OCI-LY7 (cell line): ENCODE data around the gene CYP4X1. TPM values are rescaled to one million over a fixed set of nuclear protein-coding genes. Genes with fewer than 3 reads are reported as not detected.
"Not testable (repeated sequence)": the region's sequence is repeated elsewhere in the genome, so short reads cannot be mapped to it uniquely, and the experiment has no call there.

Source experiments
- BruUV-seq: library from RNA; stranded (reverse); fragments of 400-500 nt; replicated peaks from 2 replicates; lab custom pipeline; 2021; lab: Mats Ljungman, UMichigan
- CTCF ChIA-PET: fragments of 300-600 bp; sonication (Branson Sonifier 250); formaldehyde crosslinking; loops from one replicate; lab custom pipeline; 2022; ENCODE audit warnings: antibody characterized with exemption; ENCODE audit not compliant: unreplicated experiment; lab: Charles Lee
- POLR2A ChIA-PET: fragments of 300-600 bp; sonication (Branson Sonifier 250); formaldehyde crosslinking; loops from one replicate; lab custom pipeline; 2022; ENCODE audit warnings: antibody characterized with exemption; lab: Charles Lee
- DNase-seq: peaks from one replicate; pipeline ENCODE4 v3.0.0-alpha.2; 2015; ENCODE audit warnings: low spot score
- H2AFZ ChIP-seq: fragments of 200-600 bp; sonication (generic), shearing (Covaris generic); 2 replicates; pipeline ENCODE4 v1.6.1; 2014; ENCODE audit warnings: mild to moderate bottlenecking, antibody characterized with exemption, low read length, moderate library complexity
- H3K27ac ChIP-seq: fragments of 200-600 bp; sonication (generic); 2 replicates; pipeline ENCODE4 v1.5.1; 2014; ENCODE audit warnings: mixed run types, low read depth, mild to moderate bottlenecking, moderate library complexity, low read length, inconsistent platforms; ENCODE audit not compliant: poor library complexity, severe bottlenecking
- H3K36me3 ChIP-seq: fragments of 200-600 bp; sonication (generic); 2 replicates; pipeline ENCODE4 v1.6.1; 2014; ENCODE audit warnings: mild to moderate bottlenecking, antibody characterized with exemption, low read length, moderate library complexity, mixed read lengths; ENCODE audit not compliant: insufficient read depth
- H3K4me1 ChIP-seq: fragments of 200-600 bp; sonication (generic); 2 replicates; pipeline ENCODE4 v1.5.1; 2014; ENCODE audit warnings: mild to moderate bottlenecking, low read length; ENCODE audit not compliant: insufficient read depth, poor library complexity, severe bottlenecking
- H3K4me2 ChIP-seq: fragments of 200-600 bp; sonication (generic); 2 replicates; pipeline ENCODE4 v1.6.1; 2014; ENCODE audit warnings: mild to moderate bottlenecking, low read length
- H3K4me3 ChIP-seq: fragments of 200-600 bp; sonication (generic); 2 replicates; pipeline ENCODE4 v1.5.1; 2014; ENCODE audit warnings: mild to moderate bottlenecking, low read depth, low read length; ENCODE audit not compliant: poor library complexity, severe bottlenecking
- H3K79me2 ChIP-seq: fragments of 200-600 bp; sonication (generic); 2 replicates; pipeline ENCODE4 v1.6.1; 2016; ENCODE audit warnings: low read depth, mild to moderate bottlenecking, low read length, moderate library complexity, mixed read lengths; ENCODE audit not compliant: insufficient read depth
- H3K9me2 ChIP-seq: fragments of 200-600 bp; sonication (generic); 2 replicates; pipeline ENCODE4 v1.6.1; 2016; ENCODE audit warnings: mild to moderate bottlenecking, low read length, mixed read lengths; ENCODE audit not compliant: insufficient read depth
- H3K9me3 ChIP-seq: fragments of 200-600 bp; sonication (generic); 2 replicates; pipeline ENCODE4 v1.6.1; 2014; ENCODE audit warnings: mild to moderate bottlenecking, mixed run types, low read length, mixed read lengths
- H4K20me1 ChIP-seq: fragments of 200-600 bp; sonication (generic); 2 replicates; pipeline ENCODE4 v1.6.1; 2014; ENCODE audit warnings: mild to moderate bottlenecking, antibody characterized with exemption, low read length, moderate library complexity, mixed read lengths; ENCODE audit not compliant: insufficient read depth
- intact Hi-C: fragments of 100-400 bp; cut with micrococcal nuclease; formaldehyde crosslinking; loops from one replicate; pipeline ENCODE4 v1.10.0; 2022; ENCODE audit not compliant: unreplicated experiment
- small RNA-seq: library from RNA; depleted of rRNA; stranded (forward); fragments of <200 nt; gene quantifications from one replicate; pipeline ENCODE3, GENCODE V24; 2014
- total RNA-seq, 2 experiments: library from RNA; depleted of rRNA in 1 of 2; stranded (reverse); fragments of >200 nt in 1 of 2; shearing (Covaris generic) in 1 of 2; gene quantifications; 2 replicates each; pipeline ENCODE4 v1.2.3, GENCODE V29; 2014 to 2022
- TF ChIP-seq, protein P1 (sequence below): fragments of 200-600 bp; sonication (generic); conservative IDR thresholded peaks from 2 replicates; pipeline ENCODE4 v1.5.1; 2014; ENCODE audit warnings: mild to moderate bottlenecking, antibody characterized with exemption, low read length, moderate library complexity, mixed read lengths

CYP4X1 gene
- total RNA-seq, 2 experiments from 2014 or later: not detected

GRCh38 chr1:47069509-47069908, 46.0 kb downstream of the CYP4X1 start:
- H3K79me2 ChIP-seq, H3K27ac ChIP-seq, POLR2A ChIA-PET, H4K20me1 ChIP-seq, H2AFZ ChIP-seq, H3K9me3 ChIP-seq, H3K9me2 ChIP-seq, H3K4me1 ChIP-seq, CTCF ChIA-PET, H3K4me2 ChIP-seq, intact Hi-C loops, DNase-seq, H3K4me3 ChIP-seq, H3K36me3 ChIP-seq, BruUV-seq: not testable (repeated sequence)

- POLR2A ChIA-PET, H3K4me3 ChIP-seq, H3K27ac ChIP-seq, intact Hi-C loops, H3K4me1 ChIP-seq, H3K9me3 ChIP-seq, CTCF ChIA-PET, H3K36me3 ChIP-seq, H3K79me2 ChIP-seq, BruUV-seq, H2AFZ ChIP-seq, H3K9me2 ChIP-seq, H3K4me2 ChIP-seq, H4K20me1 ChIP-seq: not testable (repeated sequence)
- TF ChIP-seq, protein P1, sequence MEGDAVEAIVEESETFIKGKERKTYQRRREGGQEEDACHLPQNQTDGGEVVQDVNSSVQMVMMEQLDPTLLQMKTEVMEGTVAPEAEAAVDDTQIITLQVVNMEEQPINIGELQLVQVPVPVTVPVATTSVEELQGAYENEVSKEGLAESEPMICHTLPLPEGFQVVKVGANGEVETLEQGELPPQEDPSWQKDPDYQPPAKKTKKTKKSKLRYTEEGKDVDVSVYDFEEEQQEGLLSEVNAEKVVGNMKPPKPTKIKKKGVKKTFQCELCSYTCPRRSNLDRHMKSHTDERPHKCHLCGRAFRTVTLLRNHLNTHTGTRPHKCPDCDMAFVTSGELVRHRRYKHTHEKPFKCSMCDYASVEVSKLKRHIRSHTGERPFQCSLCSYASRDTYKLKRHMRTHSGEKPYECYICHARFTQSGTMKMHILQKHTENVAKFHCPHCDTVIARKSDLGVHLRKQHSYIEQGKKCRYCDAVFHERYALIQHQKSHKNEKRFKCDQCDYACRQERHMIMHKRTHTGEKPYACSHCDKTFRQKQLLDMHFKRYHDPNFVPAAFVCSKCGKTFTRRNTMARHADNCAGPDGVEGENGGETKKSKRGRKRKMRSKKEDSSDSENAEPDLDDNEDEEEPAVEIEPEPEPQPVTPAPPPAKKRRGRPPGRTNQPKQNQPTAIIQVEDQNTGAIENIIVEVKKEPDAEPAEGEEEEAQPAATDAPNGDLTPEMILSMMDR: peak; percentile 68
- DNase-seq: peak; percentile 44
Observed at GRCh38 chr1:47089356-47089755, 65.9 kb downstream of the CYP4X1 start.

- H3K27ac ChIP-seq, H3K4me3 ChIP-seq, H2AFZ ChIP-seq, H3K79me2 ChIP-seq, H3K4me2 ChIP-seq, H3K9me2 ChIP-seq, DNase-seq, H3K36me3 ChIP-seq, CTCF ChIA-PET, intact Hi-C loops, H3K4me1 ChIP-seq, H4K20me1 ChIP-seq, POLR2A ChIA-PET, BruUV-seq, H3K9me3 ChIP-seq: not testable (repeated sequence)
- TF ChIP-seq, protein P1: peak; percentile 66
Observed at GRCh38 chr1:47091476-47091875, 68.0 kb downstream of the CYP4X1 start.

Small RNA genes lying within 50 kb of the gene (small RNA-seq; reads per million reads assigned to genes)
- not detected for gene CYP4A27P
- not detected for gene CYP4A43P
- gene CYP4A44P: not detected

Other genes starting within 250 kb of the CYP4X1 start
- not detected in 2 replicates for gene CYP4B1, start 224.6 kb upstream of the CYP4X1 start, total RNA-seq (2014; rRNA removed; shearing (Covaris generic))
- not detected in 2 replicates for gene CYP4B1, start 224.6 kb upstream of the CYP4X1 start, total RNA-seq (2022)
- gene CYP4A11, start 82.2 kb upstream of the CYP4X1 start, total RNA-seq (2014; rRNA removed; shearing (Covaris generic)): 0.13 TPM in 1 of 2 replicates, not detected in the other
- not detected in 2 replicates for gene CYP4A11, start 82.2 kb upstream of the CYP4X1 start, total RNA-seq (2022)
- gene CYP4Z1, start 43.6 kb downstream of the CYP4X1 start, total RNA-seq (2014; rRNA removed; shearing (Covaris generic)): not detected in 2 replicates
- not detected in 2 replicates for gene CYP4Z1, start 43.6 kb downstream of the CYP4X1 start, total RNA-seq (2022)
- not detected in 2 replicates for gene CYP4A22, start 113.8 kb downstream of the CYP4X1 start, total RNA-seq (2014; rRNA removed; shearing (Covaris generic))
- gene CYP4A22, start 113.8 kb downstream of the CYP4X1 start, total RNA-seq (2022): not detected in 2 replicates
- not detected in 2 replicates for gene PDZK1IP1, start 166.4 kb downstream of the CYP4X1 start, total RNA-seq (2014; rRNA removed; shearing (Covaris generic))
- not detected in 2 replicates for gene PDZK1IP1, start 166.4 kb downstream of the CYP4X1 start, total RNA-seq (2022)
- gene TAL1, start 208.6 kb downstream of the CYP4X1 start, total RNA-seq (2014; rRNA removed; shearing (Covaris generic)): not detected in 2 replicates
- not detected in 2 replicates for gene TAL1, start 208.6 kb downstream of the CYP4X1 start, total RNA-seq (2022)